Natural killer cell (primary cell): ENCODE results near the gene ZNF407. TPM values are rescaled to one million over a fixed set of nuclear protein-coding genes. Genes with fewer than 3 reads are reported as not detected.

Experiments used
- ATAC-seq, 3 donors: fragments of 150-1000 bp in 2 of 3; fragments of 200-7000 bp in 1 of 3; cut with Tn5 transposase; 1 replicate in 1 of 3; 2 replicates in 2 of 3; pipeline ENCODE4 v1.10.0; 2021; ENCODE audit warnings: mild to moderate bottlenecking in 2 of 3, moderate library complexity in 2 of 3
- DNase-seq, 2 donors: peaks; one replicate each; pipeline versions ENCODE4 v3.0.0 to v3.0.0-alpha.2; 2013 to 2021; ENCODE audit warnings: mixed read lengths in 1 of 2
- H3K27ac ChIP-seq: one replicate; pipeline ENCODE4 v1.5.1; 2013; ENCODE audit warnings: mild to moderate bottlenecking, low read length
- H3K27me3 ChIP-seq: one replicate; pipeline ENCODE4 v1.6.1; 2013; ENCODE audit warnings: low read length; ENCODE audit not compliant: control insufficient read depth, insufficient read depth
- H3K36me3 ChIP-seq: one replicate; pipeline ENCODE4 v1.6.1; 2013; ENCODE audit warnings: low read length; ENCODE audit not compliant: control insufficient read depth, insufficient read depth
- H3K4me1 ChIP-seq: one replicate; pipeline ENCODE4 v1.6.1; 2013; ENCODE audit warnings: low read length; ENCODE audit not compliant: control insufficient read depth, insufficient read depth
- H3K4me3 ChIP-seq: one replicate; pipeline ENCODE4 v1.5.1; 2013; ENCODE audit warnings: low read length
- H3K9me3 ChIP-seq: one replicate; pipeline ENCODE4 v1.6.1; 2013; ENCODE audit warnings: low read length; ENCODE audit not compliant: control insufficient read depth, insufficient read depth
- H3K27ac Mint-ChIP-seq, 2 donors: one replicate each; pipeline ENCODE4 v1.8.0; 2022; ENCODE audit warnings: mild to moderate bottlenecking in 2 of 2, mixed read lengths in 2 of 2, moderate library complexity in 1 of 2
- H3K27me3 Mint-ChIP-seq, 2 donors: one replicate each; pipeline ENCODE4 v1.8.0; 2022; ENCODE audit warnings: low read depth in 2 of 2, mixed read lengths in 2 of 2
- H3K36me3 Mint-ChIP-seq: one replicate; pipeline ENCODE4 v1.8.0; 2022; ENCODE audit warnings: mixed read lengths
- H3K4me1 Mint-ChIP-seq, 2 donors: one replicate each; pipeline ENCODE4 v1.8.0; 2022; ENCODE audit warnings: mixed read lengths in 2 of 2
- H3K4me3 Mint-ChIP-seq: one replicate; pipeline ENCODE4 v1.8.0; 2022; ENCODE audit warnings: mild to moderate bottlenecking, moderate library complexity, mixed read lengths
- H3K9me3 Mint-ChIP-seq, 2 donors: one replicate each; pipeline ENCODE4 v1.8.0; 2022; ENCODE audit warnings: mixed read lengths in 2 of 2
- WGBS: methylation state at CpG from one replicate; pipeline ENCODE4 v1.1.7; 2013; ENCODE audit warnings: missing lambda C conversion rate; ENCODE audit not compliant: insufficient coverage; 5-methylcytosine and 5-hydroxymethylcytosine counted together
- intact Hi-C: fragments of 100-400 bp; cut with micrococcal nuclease; formaldehyde crosslinking; loops from one replicate; pipeline ENCODE4 v1.14.2; 2022
- total RNA-seq, 4 donors: library from RNA; stranded (reverse); fragments of 120-200 nt in 1 of 4; gene quantifications; one replicate each; pipeline versions ENCODE4 v1.2.3 to v1.2.4, GENCODE V29; 2013 to 2022
- TF ChIP-seq, protein P1 (sequence below): fragments of 200-600 bp; IDR thresholded peaks from one replicate; pipeline ENCODE4 v1.8.0; 2022; ENCODE audit warnings: antibody characterized with exemption

Gene ZNF407
- total RNA-seq, 3 donors from 2014 or later (not counting 1 experiment from before 2014, with no cell fraction given) = 28.4 to 36.7 (median 36.3) TPM

DNA sequence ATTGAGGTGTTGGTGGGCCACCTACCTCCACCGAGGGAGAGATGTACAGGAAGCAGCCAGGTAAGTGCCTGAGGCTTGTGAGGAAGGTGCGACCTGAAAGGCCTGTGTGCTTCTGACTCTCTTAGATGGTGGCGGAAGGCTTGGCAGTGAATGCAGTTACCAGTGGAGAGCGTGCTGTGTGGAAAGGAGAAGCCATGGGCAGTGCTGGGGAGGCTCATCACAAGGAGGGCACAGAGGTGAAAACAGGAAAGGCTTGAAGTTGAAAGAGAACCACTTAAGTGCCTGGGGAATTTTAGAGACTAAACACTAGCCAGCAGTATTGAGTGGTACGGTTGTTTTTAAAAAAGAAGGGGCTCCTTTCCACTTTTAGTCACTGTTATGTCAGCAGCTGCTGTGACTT, 130.9 kb downstream of the ZNF407 start:
- Histone ChIP-seq H3K27ac (no peak overlapping the region), H3K4me1 (no peaks in the 10 kb centered on the region), H3K9me3 (no peaks in the 10 kb centered on the region), H3K36me3 (no peaks in the 10 kb centered on the region), H3K27me3 (no peaks in the 10 kb centered on the region), H3K4me3 (no peak overlapping the region)
- no peaks in the 10 kb centered on the region for H3K27me3 Mint-ChIP-seq
- WGBS = 94% methylated on average over 5 of the region's 5 CpGs
- intact Hi-C loops = no loop called here
- no peak overlapping the region for H3K4me3 Mint-ChIP-seq
- ATAC-seq (no peak), DNase-seq (no peak)
- H3K27ac Mint-ChIP-seq = no peak overlapping the region
- no peaks in the 10 kb centered on the region for H3K36me3 Mint-ChIP-seq
- TF ChIP-seq, protein P1, sequence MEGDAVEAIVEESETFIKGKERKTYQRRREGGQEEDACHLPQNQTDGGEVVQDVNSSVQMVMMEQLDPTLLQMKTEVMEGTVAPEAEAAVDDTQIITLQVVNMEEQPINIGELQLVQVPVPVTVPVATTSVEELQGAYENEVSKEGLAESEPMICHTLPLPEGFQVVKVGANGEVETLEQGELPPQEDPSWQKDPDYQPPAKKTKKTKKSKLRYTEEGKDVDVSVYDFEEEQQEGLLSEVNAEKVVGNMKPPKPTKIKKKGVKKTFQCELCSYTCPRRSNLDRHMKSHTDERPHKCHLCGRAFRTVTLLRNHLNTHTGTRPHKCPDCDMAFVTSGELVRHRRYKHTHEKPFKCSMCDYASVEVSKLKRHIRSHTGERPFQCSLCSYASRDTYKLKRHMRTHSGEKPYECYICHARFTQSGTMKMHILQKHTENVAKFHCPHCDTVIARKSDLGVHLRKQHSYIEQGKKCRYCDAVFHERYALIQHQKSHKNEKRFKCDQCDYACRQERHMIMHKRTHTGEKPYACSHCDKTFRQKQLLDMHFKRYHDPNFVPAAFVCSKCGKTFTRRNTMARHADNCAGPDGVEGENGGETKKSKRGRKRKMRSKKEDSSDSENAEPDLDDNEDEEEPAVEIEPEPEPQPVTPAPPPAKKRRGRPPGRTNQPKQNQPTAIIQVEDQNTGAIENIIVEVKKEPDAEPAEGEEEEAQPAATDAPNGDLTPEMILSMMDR = no peak
- peaks cover 9 to 27% of the 10 kb centered on the region in 2 donors for H3K4me1 Mint-ChIP-seq
- H3K9me3 Mint-ChIP-seq = no peaks in the 10 kb centered on the region

DNA sequence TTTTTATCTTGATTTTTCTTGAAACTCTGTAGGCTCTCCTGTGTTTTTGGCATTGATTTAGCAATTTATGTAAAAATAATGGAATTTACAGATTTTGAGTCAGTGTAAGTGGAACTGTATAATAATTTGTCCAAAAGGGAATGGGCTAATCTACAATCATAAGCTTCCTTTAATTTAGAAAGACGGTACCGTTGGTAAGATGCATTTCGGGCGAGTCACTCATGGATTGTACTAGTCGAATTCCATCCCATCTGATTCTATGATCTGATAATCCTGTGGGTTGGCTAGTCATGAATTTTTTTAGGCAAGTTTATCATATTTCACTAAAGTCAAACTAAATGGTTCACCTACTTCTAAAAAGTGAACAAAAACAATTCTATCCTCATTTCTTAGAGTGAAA, 133.4 kb downstream of the ZNF407 start:
- Histone ChIP-seq H3K27ac (no peak overlapping the region), H3K4me3 (no peak overlapping the region), H3K4me1 (no peaks in the 10 kb centered on the region), H3K27me3 (no peaks in the 10 kb centered on the region), H3K36me3 (no peaks in the 10 kb centered on the region), H3K9me3 (no peaks in the 10 kb centered on the region)
- no peaks in the 10 kb centered on the region for H3K9me3 Mint-ChIP-seq
- H3K36me3 Mint-ChIP-seq = no peaks in the 10 kb centered on the region
- ATAC-seq = no peak
- DNase-seq = no peak
- H3K4me3 Mint-ChIP-seq = no peak overlapping the region
- no peaks in the 10 kb centered on the region for H3K27me3 Mint-ChIP-seq
- H3K4me1 Mint-ChIP-seq = peaks cover 8 to 37% of the 10 kb centered on the region in 2 donors
- WGBS = 98% methylated on average over 5 of the region's 5 CpGs
- H3K27ac Mint-ChIP-seq = no peak overlapping the region
- TF ChIP-seq, protein P1 = no peak
- intact Hi-C loops = no loop called here

DNA sequence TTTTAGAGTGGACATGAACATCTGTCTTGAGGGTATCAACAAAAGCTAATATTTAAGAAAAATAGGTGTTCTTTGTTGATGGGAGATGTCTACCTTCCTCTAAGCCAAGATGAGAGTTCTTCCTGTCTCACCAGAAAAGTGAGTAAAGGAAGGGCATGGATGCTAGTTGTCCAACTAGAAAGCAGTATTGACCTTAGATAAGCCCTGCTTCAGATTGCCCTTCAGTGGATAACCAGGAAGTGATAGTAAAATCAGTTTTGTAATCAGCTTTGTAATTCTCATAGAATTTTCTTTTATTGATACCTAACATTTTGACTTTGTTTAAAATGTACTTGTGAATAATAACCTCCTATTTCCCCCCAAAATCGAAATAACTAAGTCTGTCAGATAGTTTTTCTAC, 134.7 kb downstream of the ZNF407 start:
- H3K27ac ChIP-seq = no peak overlapping the region
- no CpG with 5 or more reads among the region's 1 CpG for WGBS
- ATAC-seq = no peak
- no peak overlapping the region for H3K4me3 Mint-ChIP-seq
- H3K9me3 ChIP-seq = no peaks in the 10 kb centered on the region
- no peak overlapping the region for H3K27ac Mint-ChIP-seq
- no peaks in the 10 kb centered on the region for H3K36me3 ChIP-seq
- intact Hi-C loops = no loop called here
- H3K9me3 Mint-ChIP-seq = no peaks in the 10 kb centered on the region
- H3K27me3 ChIP-seq = no peaks in the 10 kb centered on the region
- H3K4me1 Mint-ChIP-seq = peaks cover 0 to 27% of the 10 kb centered on the region in 2 donors
- H3K4me3 ChIP-seq = no peak overlapping the region
- no peaks in the 10 kb centered on the region for H3K27me3 Mint-ChIP-seq
- no peak for DNase-seq
- H3K4me1 ChIP-seq = no peaks in the 10 kb centered on the region
- TF ChIP-seq, protein P1 = no peak
- no peaks in the 10 kb centered on the region for H3K36me3 Mint-ChIP-seq

DNA sequence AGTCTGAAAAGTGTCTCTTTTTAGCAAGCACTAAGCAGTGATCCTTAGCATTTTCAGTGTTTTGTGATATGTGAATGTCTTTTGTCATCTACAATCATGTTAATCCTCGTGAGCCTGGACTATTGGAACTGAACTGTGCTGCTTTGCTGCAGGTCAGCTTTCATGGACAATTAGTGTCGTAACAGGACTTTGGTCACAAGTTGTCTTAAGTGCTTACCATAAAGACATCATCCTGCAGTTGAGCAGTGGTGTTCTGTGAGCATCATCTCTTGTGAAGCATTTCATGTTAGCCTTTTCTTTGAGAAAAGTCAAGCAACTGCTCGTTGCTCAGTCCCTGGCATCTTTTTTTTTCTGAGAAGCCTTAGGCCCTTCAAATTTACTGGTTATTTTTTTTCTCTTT, 135.9 kb downstream of the ZNF407 start:
- H3K27me3 Mint-ChIP-seq = no peaks in the 10 kb centered on the region
- no peaks in the 10 kb centered on the region for H3K36me3 ChIP-seq
- H3K36me3 Mint-ChIP-seq = no peaks in the 10 kb centered on the region
- H3K4me3 Mint-ChIP-seq = no peak overlapping the region
- intact Hi-C loops = no loop called here
- no peak overlapping the region for H3K27ac ChIP-seq
- ATAC-seq (no peak), DNase-seq (no peak)
- no peak overlapping the region for H3K4me3 ChIP-seq
- peaks cover 0 to 22% of the 10 kb centered on the region in 2 donors for H3K4me1 Mint-ChIP-seq
- WGBS = 95% methylated on average over 3 of the region's 3 CpGs
- H3K27ac Mint-ChIP-seq = no peak overlapping the region
- H3K27me3 ChIP-seq = no peaks in the 10 kb centered on the region
- H3K9me3 Mint-ChIP-seq = no peaks in the 10 kb centered on the region
- TF ChIP-seq, protein P1 = no peak
- H3K9me3 ChIP-seq = no peaks in the 10 kb centered on the region
- H3K4me1 ChIP-seq = no peaks in the 10 kb centered on the region
